Body of pancreas (tissue), 4 donors: Measurements from ENCODE around the gene BCL7C. TPM values are rescaled to one million over a fixed set of nuclear protein-coding genes. Genes with fewer than 3 reads are reported as not detected.

Experiments
- ATAC-seq: fragments of 150-250 bp; one replicate; pipeline ENCODE4 v1.9.1; 2016
- DNase-seq, 4 donors: peaks; one replicate each; pipeline ENCODE4 v3.0.0-alpha.2; 2019
- H3K27ac ChIP-seq, 4 donors: fragments of 200-600 bp; sonication (generic); 1 replicate in 3 of 4; 2 replicates in 1 of 4; pipeline versions ENCODE4 v1.5.1 to v1.6.1; 2016 to 2019; ENCODE audit warnings: mild to moderate bottlenecking in 1 of 4, mixed read lengths in 1 of 4, moderate library complexity in 1 of 4
- H3K27me3 ChIP-seq, 2 donors: fragments of 200-600 bp; sonication (generic); one replicate each; pipeline ENCODE4 v1.6.0; 2016; ENCODE audit warnings: mild to moderate bottlenecking in 1 of 2
- H3K36me3 ChIP-seq, 2 donors: fragments of 200-600 bp; sonication (generic); replicated peaks in 1 of 2; 2 replicates each; pipeline ENCODE4 v1.5.1; 2016; ENCODE audit warnings: low read depth in 2 of 2; ENCODE audit not compliant: insufficient read depth in 1 of 2
- H3K4me1 ChIP-seq: fragments of 200-600 bp; sonication (generic); one replicate; pipeline ENCODE4 v1.6.0; 2016
- H3K4me3 ChIP-seq, 2 donors: fragments of 200-600 bp; sonication (generic); 1 replicate in 1 of 2; 2 replicates in 1 of 2; pipeline ENCODE4 v1.5.1; 2016 to 2019
- H3K9me3 ChIP-seq, 3 donors: fragments of 200-600 bp; sonication (generic); 1 replicate in 2 of 3; 2 replicates in 1 of 3; pipeline ENCODE4 v1.5.1; 2016
- POLR2A ChIP-seq, 3 donors: fragments of 450-650 bp; IDR thresholded peaks; one replicate each; pipeline ENCODE4 v1.6.1; 2016; ENCODE audit warnings: antibody characterized with exemption in 3 of 3, mild to moderate bottlenecking in 2 of 3
- WGBS, 2 donors: methylation state at CpG; one replicate each; pipeline ENCODE4 v1.1.5; 2017; 5-methylcytosine and 5-hydroxymethylcytosine counted together
- intact Hi-C: fragments of 100-400 bp; cut with DNase I; formaldehyde crosslinking; loops from one replicate; pipeline ENCODE4 v1.15.1; 2023
- total RNA-seq, 2 donors: library from RNA; depleted of rRNA; stranded (reverse); fragments of >200 nt; gene quantifications; one replicate each; pipeline ENCODE4 v1.1.0, GENCODE V29; 2016
- TF ChIP-seq, protein P1 (sequence below), 7 experiments: fragments of 450-650 bp in 4 of 7; fragments of 200-600 bp in 3 of 7; sonication (generic) in 3 of 7; IDR thresholded peaks; one replicate each; pipeline ENCODE4 v1.5.1; 2016 to 2019; ENCODE audit warnings: antibody characterized with exemption in 7 of 7

BCL7C gene
- total RNA-seq, 2 donors from 2014 or later, result 19.8 to 24.1 TPM

DNA sequence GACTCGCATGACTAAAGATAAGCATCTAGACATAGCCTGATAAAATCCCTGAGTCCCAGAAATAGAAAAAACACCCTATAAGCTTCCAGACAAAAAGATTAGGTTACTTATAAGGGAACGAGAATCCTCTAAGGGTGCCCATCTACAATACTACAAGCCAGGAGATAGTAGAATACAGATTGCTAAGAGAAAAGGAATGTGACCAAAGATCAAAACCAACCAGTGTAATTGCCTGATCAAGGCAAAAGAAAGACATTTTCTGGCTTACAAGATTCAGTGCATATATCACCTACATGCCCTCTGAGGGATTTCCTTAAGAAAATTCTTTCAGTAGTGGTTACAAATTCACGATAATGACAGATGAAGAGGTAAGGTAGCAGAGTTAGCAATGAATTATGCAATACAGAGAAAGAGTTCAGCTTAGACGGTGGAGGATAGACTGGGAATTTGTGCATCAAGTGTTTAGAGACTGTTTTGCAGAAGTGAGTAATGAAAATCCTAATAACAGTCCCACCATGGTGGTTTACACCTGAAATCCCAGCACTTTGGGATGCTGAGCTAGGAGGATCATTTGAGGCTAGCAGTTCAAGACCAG, 35.0 kb downstream of the BCL7C start:
- Histone ChIP-seq H3K9me3 (no peaks in the 10 kb centered on the region), H3K4me3 (no peak overlapping the region), H3K4me1 (no peaks in the 10 kb centered on the region), H3K36me3 (no peaks in the 10 kb centered on the region), H3K27ac (no peak overlapping the region), H3K27me3 (no peaks in the 10 kb centered on the region)
- DNase-seq (no peak), ATAC-seq (no peak)
- TF ChIP-seq, protein P1, sequence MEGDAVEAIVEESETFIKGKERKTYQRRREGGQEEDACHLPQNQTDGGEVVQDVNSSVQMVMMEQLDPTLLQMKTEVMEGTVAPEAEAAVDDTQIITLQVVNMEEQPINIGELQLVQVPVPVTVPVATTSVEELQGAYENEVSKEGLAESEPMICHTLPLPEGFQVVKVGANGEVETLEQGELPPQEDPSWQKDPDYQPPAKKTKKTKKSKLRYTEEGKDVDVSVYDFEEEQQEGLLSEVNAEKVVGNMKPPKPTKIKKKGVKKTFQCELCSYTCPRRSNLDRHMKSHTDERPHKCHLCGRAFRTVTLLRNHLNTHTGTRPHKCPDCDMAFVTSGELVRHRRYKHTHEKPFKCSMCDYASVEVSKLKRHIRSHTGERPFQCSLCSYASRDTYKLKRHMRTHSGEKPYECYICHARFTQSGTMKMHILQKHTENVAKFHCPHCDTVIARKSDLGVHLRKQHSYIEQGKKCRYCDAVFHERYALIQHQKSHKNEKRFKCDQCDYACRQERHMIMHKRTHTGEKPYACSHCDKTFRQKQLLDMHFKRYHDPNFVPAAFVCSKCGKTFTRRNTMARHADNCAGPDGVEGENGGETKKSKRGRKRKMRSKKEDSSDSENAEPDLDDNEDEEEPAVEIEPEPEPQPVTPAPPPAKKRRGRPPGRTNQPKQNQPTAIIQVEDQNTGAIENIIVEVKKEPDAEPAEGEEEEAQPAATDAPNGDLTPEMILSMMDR (IDR thresholded peaks at IDR 0.05), result no peak
- TF ChIP-seq POLR2A (IDR thresholded peaks at IDR 0.05), result no peak
- intact Hi-C loops, result no loop called here
- WGBS, 2 donors, result 59 to 74% methylated on average over 4 of the region's 4 CpGs

DNA sequence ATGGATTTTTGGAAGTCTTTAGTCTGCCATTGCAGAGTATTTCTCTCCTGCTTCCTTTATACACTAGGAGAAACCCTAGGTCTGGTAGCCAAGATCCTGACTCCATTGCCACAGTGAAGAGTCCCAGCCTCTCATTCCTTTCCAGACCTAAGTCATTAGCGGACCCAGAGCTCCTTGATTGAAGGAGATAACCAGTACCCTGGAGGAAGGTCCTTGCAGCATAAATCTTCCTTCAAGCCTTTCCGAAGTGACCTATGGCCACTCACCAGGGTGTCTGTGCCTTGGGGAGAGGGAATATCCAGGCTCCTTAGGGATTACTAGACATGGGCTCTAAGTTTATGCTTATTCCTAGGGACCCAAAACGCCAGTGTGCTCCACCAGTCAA, 35.8 kb downstream of the BCL7C start:
- Histone ChIP-seq H3K27ac (no peak overlapping the region), H3K9me3 (no peaks in the 10 kb centered on the region), H3K27me3 (no peaks in the 10 kb centered on the region), H3K4me1 (no peaks in the 10 kb centered on the region), H3K36me3 (no peaks in the 10 kb centered on the region), H3K4me3 (no peak overlapping the region)
- intact Hi-C loops, result no loop called here
- TF ChIP-seq, protein P1 (IDR thresholded peaks at IDR 0.05), result no peak
- TF ChIP-seq POLR2A (IDR thresholded peaks at IDR 0.05), result no peak
- ATAC-seq (no peak), DNase-seq (no peak)
- 81 to 92% methylated on average over 3 of the region's 3 CpGs for WGBS, 2 donors

DNA sequence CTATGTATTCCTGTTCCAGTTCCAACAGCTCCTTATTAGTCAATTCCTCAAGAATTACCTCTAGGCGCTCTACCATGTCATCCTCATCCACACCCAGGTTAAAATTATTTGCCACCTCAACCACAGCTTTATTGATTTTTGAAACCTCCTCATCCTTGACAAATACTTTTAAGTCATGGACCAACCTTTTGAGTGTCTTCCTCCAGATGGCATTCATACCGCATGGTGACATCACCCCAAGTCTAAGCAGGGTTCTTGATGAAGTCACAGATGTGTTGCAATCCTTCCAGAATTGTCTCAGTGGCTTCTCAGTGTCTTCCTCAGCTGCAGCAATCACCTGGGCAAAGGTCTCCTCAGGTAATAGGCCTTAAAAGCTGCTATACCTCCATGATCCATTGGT, 40.1 kb downstream of the BCL7C start:
- no peaks in the 10 kb centered on the region for H3K4me1 ChIP-seq
- DNase-seq, result no peak
- 93 to 98% methylated on average over 2 of the region's 2 CpGs for WGBS, 2 donors
- H3K27me3 ChIP-seq, result no peaks in the 10 kb centered on the region
- H3K36me3 ChIP-seq, result no peaks in the 10 kb centered on the region
- no peaks in the 10 kb centered on the region for H3K9me3 ChIP-seq
- no peak overlapping the region for H3K27ac ChIP-seq
- intact Hi-C loops, result no loop called here
- no peak overlapping the region for H3K4me3 ChIP-seq
- no peak for TF ChIP-seq POLR2A (IDR thresholded peaks at IDR 0.05)
- TF ChIP-seq, protein P1 (IDR thresholded peaks at IDR 0.05), result no peak
- no peak for ATAC-seq

DNA sequence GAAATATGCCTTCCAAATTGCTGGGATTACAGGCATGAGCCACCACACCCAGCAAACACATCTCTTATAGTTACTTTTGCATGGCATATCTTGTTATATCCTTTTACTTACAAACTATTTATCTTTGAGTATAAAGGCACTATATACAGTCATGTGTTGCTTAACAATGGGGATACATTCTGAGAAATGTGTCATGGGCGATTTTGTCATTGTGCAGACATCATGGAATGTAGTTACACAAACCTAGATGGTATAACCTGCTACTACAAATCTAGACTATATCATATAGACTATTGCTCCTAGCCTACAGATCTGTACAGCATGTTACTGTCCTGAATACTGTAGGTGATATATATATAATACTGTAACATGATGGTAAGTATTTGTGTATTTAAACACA, 43.6 kb downstream of the BCL7C start:
- 42 to 47% methylated on average over 1 of the region's 1 CpG for WGBS, 2 donors
- H3K36me3 ChIP-seq, result no peaks in the 10 kb centered on the region
- intact Hi-C loops, result no loop called here

More for the DNA sequence above, 43.6 kb downstream of the BCL7C start:
- DNase-seq (no peak), ATAC-seq (no peak)
- no peaks in the 10 kb centered on the region for H3K27me3 ChIP-seq
- no peak overlapping the region for H3K4me3 ChIP-seq
- H3K27ac ChIP-seq, result no peak overlapping the region
- TF ChIP-seq, protein P1 (IDR thresholded peaks at IDR 0.05), result no peak
- no peak for TF ChIP-seq POLR2A (IDR thresholded peaks at IDR 0.05)
- no peaks in the 10 kb centered on the region for H3K9me3 ChIP-seq
- peaks cover 2% of the 10 kb centered on the region for H3K4me1 ChIP-seq
